H1 (cell line): ENCODE data around the gene DMC1. TPM values are rescaled to one million over a fixed set of nuclear protein-coding genes. Genes with fewer than 3 reads are reported as not detected.

Experiments used
- CTCF ChIA-PET: fragments of 300-600 bp; sonication (Branson Sonifier 250); formaldehyde crosslinking; loops from one replicate; lab custom pipeline; 2021; ENCODE audit not compliant: partially characterized antibody; lab: Charles Lee
- POLR2A ChIA-PET: fragments of 300-600 bp; sonication (Branson Sonifier 250); formaldehyde crosslinking; loops from one replicate; lab custom pipeline; 2021; ENCODE audit warnings: inconsistent platforms; ENCODE audit not compliant: partially characterized antibody; lab: Charles Lee
- DNase-seq, 2 experiments: peaks; one replicate each; pipeline versions ENCODE4 v3.0.0 to v3.0.0-alpha.2; 2010 to 2022; ENCODE audit warnings: low spot score in 2 of 2, low read depth in 1 of 2, mixed read lengths in 1 of 2
- FAIRE-seq: peaks from 2 replicates; lab custom pipeline; 2011; peaks lifted over from hg19 to GRCh38; lab: Jason Lieb, UNC
- H2AFZ ChIP-seq: 2 replicates; pipeline ENCODE4 v1.8.1; 2012; ENCODE audit warnings: low read length, inconsistent platforms
- H2AK5ac ChIP-seq: 2 replicates; pipeline ENCODE4 v1.6.1; 2013; ENCODE audit warnings: low read depth, low read length
- H2BK120ac ChIP-seq: replicated peaks from 2 replicates; pipeline ENCODE3; 2013; ENCODE audit warnings: low read depth, low read length, inconsistent platforms
- H2BK12ac ChIP-seq: 2 replicates; pipeline ENCODE4 v1.6.1; 2013; ENCODE audit warnings: low read depth, low read length
- H2BK15ac ChIP-seq: 2 replicates; pipeline ENCODE4 v1.6.1; 2013; ENCODE audit warnings: low read length
- H2BK20ac ChIP-seq: 2 replicates; pipeline ENCODE4 v1.6.1; 2013; ENCODE audit warnings: low read length
- H2BK5ac ChIP-seq: 2 replicates; pipeline ENCODE4 v1.6.1; 2013; ENCODE audit warnings: low read depth, low read length
- H3K14ac ChIP-seq: 2 replicates; pipeline ENCODE4 v1.6.1; 2013; ENCODE audit warnings: inconsistent platforms; ENCODE audit not compliant: insufficient read length
- H3K18ac ChIP-seq: 2 replicates; pipeline ENCODE4 v1.6.1; 2013; ENCODE audit warnings: low read length; ENCODE audit errors: extremely low read depth
- H3K23ac ChIP-seq: 2 replicates; pipeline ENCODE4 v1.6.1; 2013; ENCODE audit warnings: inconsistent platforms; ENCODE audit not compliant: insufficient read length
- H3K23me2 ChIP-seq: 2 replicates; pipeline ENCODE4 v1.6.1; 2013; ENCODE audit warnings: low read depth, low read length
- H3K27ac ChIP-seq: 2 replicates; pipeline ENCODE4 v1.6.1; 2011; ENCODE audit warnings: low read depth, low read length, inconsistent platforms
- H3K27me3 ChIP-seq, 4 experiments: replicated peaks in 1 of 4; 1 replicate in 1 of 4; 2 replicates in 3 of 4; pipeline versions ENCODE4 v1.6.1 to v1.8.1; 2011 to 2013; ENCODE audit warnings: low read length in 3 of 4, mild to moderate bottlenecking in 3 of 4, inconsistent platforms in 2 of 4, mixed read lengths in 2 of 4, moderate library complexity in 1 of 4; ENCODE audit not compliant: control insufficient read depth in 3 of 4, insufficient read depth in 3 of 4; ENCODE audit errors: extremely low read depth in 1 of 4
- H3K36me3 ChIP-seq, 4 experiments: 2 replicates each; pipeline versions ENCODE4 v1.6.1 to v1.8.1; 2011 to 2013; ENCODE audit warnings: mild to moderate bottlenecking in 4 of 4, low read length in 3 of 4, moderate library complexity in 2 of 4, control low read depth in 1 of 4, inconsistent platforms in 1 of 4; ENCODE audit not compliant: insufficient read depth in 4 of 4, control insufficient read depth in 2 of 4
- H3K4ac ChIP-seq: replicated peaks from 2 replicates; pipeline ENCODE3; 2013; ENCODE audit warnings: low read length, low read depth, mixed read lengths, inconsistent platforms; ENCODE audit not compliant: insufficient read length
- H3K4me1 ChIP-seq, 4 experiments: replicated peaks in 1 of 4; 1 replicate in 1 of 4; 2 replicates in 3 of 4; pipeline versions ENCODE4 v1.6.1 to v1.8.1; 2011 to 2013; ENCODE audit warnings: low read length in 3 of 4, inconsistent platforms in 2 of 4, mixed read lengths in 1 of 4; ENCODE audit not compliant: insufficient read depth in 4 of 4, control insufficient read depth in 3 of 4
- H3K4me2 ChIP-seq, 2 experiments: 2 replicates each; pipeline versions ENCODE4 v1.6.1 to v1.8.1; 2011 to 2013; ENCODE audit warnings: low read depth in 2 of 2, low read length in 2 of 2, control low read depth in 1 of 2, inconsistent platforms in 1 of 2, mild to moderate bottlenecking in 1 of 2; ENCODE audit not compliant: insufficient read depth in 1 of 2
- H3K4me3 ChIP-seq, 4 experiments: fragments of 200-600, 300-600 bp in 1 of 4; sonication (generic), shearing (Covaris generic), sonication (Bioruptor Twin) in 1 of 4; 2 replicates each; pipeline versions ENCODE4 v1.5.1 to v1.8.1; 2011 to 2016; ENCODE audit warnings: low read length in 4 of 4, low read depth in 3 of 4, control low read depth in 2 of 4, inconsistent platforms in 2 of 4, mild to moderate bottlenecking in 2 of 4, mixed read lengths in 1 of 4, moderate library complexity in 1 of 4; ENCODE audit not compliant: insufficient read depth in 2 of 4; ENCODE audit errors: extremely low read depth in 1 of 4
- H3K56ac ChIP-seq: replicated peaks from 2 replicates; pipeline ENCODE3; 2013; ENCODE audit warnings: low read depth, mild to moderate bottlenecking, mixed read lengths, low read length, inconsistent platforms; ENCODE audit not compliant: insufficient read length
- H3K79me1 ChIP-seq: 2 replicates; pipeline ENCODE4 v1.6.1; 2013; ENCODE audit warnings: low read depth, low read length, control low read depth
- H3K79me2 ChIP-seq, 2 experiments: 2 replicates each; pipeline versions ENCODE4 v1.6.1 to v1.8.1; 2012 to 2013; ENCODE audit warnings: low read length in 2 of 2, mild to moderate bottlenecking in 2 of 2, inconsistent platforms in 1 of 2; ENCODE audit not compliant: insufficient read depth in 2 of 2, control insufficient read depth in 1 of 2
- H3K9ac ChIP-seq, 4 experiments: replicated peaks in 1 of 4; 1 replicate in 1 of 4; 2 replicates in 3 of 4; pipeline versions ENCODE4 v1.6.1 to v1.8.1; 2011 to 2013; ENCODE audit warnings: low read depth in 3 of 4, low read length in 3 of 4, control low read depth in 2 of 4, mild to moderate bottlenecking in 2 of 4, moderate library complexity in 2 of 4, inconsistent platforms in 1 of 4; ENCODE audit errors: extremely low read depth in 1 of 4
- H3K9me3 ChIP-seq, 2 experiments: 2 replicates each; pipeline versions ENCODE4 v1.6.1 to v1.8.1; 2012 to 2013; ENCODE audit warnings: mild to moderate bottlenecking in 2 of 2, moderate library complexity in 2 of 2, control low read depth in 1 of 2, inconsistent platforms in 1 of 2, low read depth in 1 of 2, low read length in 1 of 2, mixed read lengths in 1 of 2; ENCODE audit not compliant: insufficient read depth in 2 of 2
- H4K20me1 ChIP-seq, 2 experiments: replicated peaks in 1 of 2; 2 replicates each; pipeline versions ENCODE3 to v1.8.1; 2011 to 2013; ENCODE audit warnings: inconsistent platforms in 2 of 2, low read length in 2 of 2, mild to moderate bottlenecking in 1 of 2; ENCODE audit not compliant: insufficient read depth in 2 of 2, control insufficient read depth in 1 of 2
- H4K5ac ChIP-seq: 2 replicates; pipeline ENCODE4 v1.6.1; 2013; ENCODE audit warnings: low read length, low read depth, mixed read lengths, inconsistent platforms; ENCODE audit not compliant: insufficient read length
- H4K8ac ChIP-seq: 2 replicates; pipeline ENCODE4 v1.8.0; 2013; ENCODE audit warnings: mild to moderate bottlenecking, moderate library complexity, low read length, inconsistent platforms; ENCODE audit not compliant: insufficient read depth; ENCODE audit errors: extremely low read depth
- H4K91ac ChIP-seq: replicated peaks from 2 replicates; pipeline ENCODE3; 2013; ENCODE audit warnings: low read length, mixed read lengths, inconsistent platforms; ENCODE audit not compliant: insufficient read length
- ASH2L ChIP-seq: fragments of 200-600, 300-600 bp; sonication (generic); IDR thresholded peaks from one replicate; pipeline ENCODE4 v1.7.1; 2017; ENCODE audit warnings: low read length
- BACH1 ChIP-seq: IDR thresholded peaks from 2 replicates; pipeline ENCODE4 v1.6.1; 2012; ENCODE audit warnings: low read length, improper control_type of control experiment
- CHD1 ChIP-seq: IDR thresholded peaks from 2 replicates; pipeline ENCODE4 v1.6.1; 2012; ENCODE audit warnings: low read depth, low read length, improper control_type of control experiment
- CHD2 ChIP-seq: IDR thresholded peaks from 2 replicates; pipeline ENCODE4 v1.6.1; 2012; ENCODE audit warnings: low read length, improper control_type of control experiment
- GTF2F1 ChIP-seq: IDR thresholded peaks from 2 replicates; pipeline ENCODE4 v1.6.1; 2012; ENCODE audit warnings: low read depth, low read length, improper control_type of control experiment, borderline replicate concordance
- KDM1A ChIP-seq: fragments of 200-600, 300-600 bp; sonication (generic); IDR thresholded peaks from 2 replicates; pipeline ENCODE4 v1.7.1; 2016; ENCODE audit warnings: mild to moderate bottlenecking, low read length, borderline replicate concordance
- KDM4A ChIP-seq: IDR thresholded peaks from one replicate; pipeline ENCODE4 v1.7.1; 2012; ENCODE audit warnings: low read depth, mild to moderate bottlenecking, moderate library complexity, low read length, inconsistent platforms; ENCODE audit not compliant: severe bottlenecking
- NANOG ChIP-seq: IDR thresholded peaks from 2 replicates; pipeline ENCODE4 v1.6.1; 2011; ENCODE audit warnings: low read length, low read depth, mild to moderate bottlenecking, inconsistent platforms; ENCODE audit not compliant: insufficient read depth, poor library complexity, severe bottlenecking
- RNF2 ChIP-seq: fragments of 200-900, 300-1000 bp; sonication (generic); IDR thresholded peaks from 2 replicates; pipeline ENCODE4 v1.7.1; 2016; ENCODE audit warnings: borderline replicate concordance, low read depth, mild to moderate bottlenecking, antibody characterized with exemption, low read length; ENCODE audit not compliant: poor library complexity, severe bottlenecking; ENCODE audit errors: missing control alignments
- SAP30 ChIP-seq: fragments of 300-600 bp; sonication (generic); IDR thresholded peaks from 2 replicates; pipeline ENCODE4 v1.7.1; 2012; ENCODE audit warnings: low read length, moderate library complexity, mild to moderate bottlenecking, inconsistent platforms; ENCODE audit not compliant: insufficient read depth, insufficient replicate concordance
- ZNF274 ChIP-seq: IDR thresholded peaks from 2 replicates; pipeline ENCODE4 v1.7.0; 2012; ENCODE audit warnings: low read length, borderline replicate concordance; ENCODE audit errors: extremely low read depth
- WGBS, 2 experiments: shearing (Covaris generic) in 1 of 2; methylation state at CpG; one replicate each; pipeline versions ENCODE4 v1.1.6 to v1.1.7; 2013 to 2015; ENCODE audit warnings: low lambda C conversion rate in 2 of 2, mixed read lengths in 2 of 2, inconsistent platforms in 1 of 2, low coverage in 1 of 2, missing lambda C conversion rate in 1 of 2; ENCODE audit not compliant: insufficient replicate concordance in 2 of 2, insufficient coverage in 1 of 2, insufficient read length in 1 of 2; ENCODE audit errors: extremely low coverage in 1 of 2, missing lambda C conversion rate in 1 of 2; 5-methylcytosine and 5-hydroxymethylcytosine counted together
- polyA plus RNA-seq, 7 experiments: library from polyadenylated mRNA; depleted of rRNA in 3 of 7; stranded (reverse) in 5 of 7; unstranded in 2 of 7; fragments of >200 nt in 5 of 7; fragments of 200-250 nt in 2 of 7; gene quantifications; 1 replicate in 5 of 7; 2 replicates in 1 of 7; 4 replicates in 1 of 7; pipeline versions ENCODE4 v1.2.1 to v1.2.3, GENCODE V29; 2011 to 2013; ENCODE audit warnings: missing spikeins in 2 of 7, mixed read lengths in 2 of 7
- total RNA-seq: library from RNA; stranded (reverse); fragmentation: NEBNext Ultra II Directional; extraction: Animal tissue kit (Norgen Biotek cat#: 25700); gene quantifications from 2 replicates; pipeline ENCODE4 v1.2.1, GENCODE V29; 2021

The DMC1 gene
- total and polyA plus RNA-seq, 2 of the 8 experiments (the other 6 are each of a cell fraction or from before 2014, with no cell fraction given) = 3.8 to 7.2 TPM

DNA sequence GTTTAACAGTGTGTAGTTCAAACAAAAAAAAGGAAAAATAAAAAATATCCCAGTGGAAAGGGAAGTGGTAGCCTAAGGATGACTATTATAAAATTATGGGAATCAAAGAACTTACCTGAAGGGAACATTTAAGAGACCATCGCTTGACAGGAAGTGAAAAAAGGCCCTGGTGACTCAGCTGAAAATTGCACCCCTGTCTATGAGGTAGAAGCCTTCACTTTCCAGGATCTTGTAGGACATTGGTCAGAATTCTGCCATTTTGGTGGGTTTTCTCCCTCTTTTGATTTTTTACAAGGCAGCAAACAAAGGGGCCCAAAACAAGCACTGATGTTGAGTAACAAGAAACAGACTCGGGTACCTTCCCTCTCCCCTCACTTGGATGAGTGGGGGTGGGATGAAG is 79.5 kb downstream of the DMC1 start:
- Histone ChIP-seq H2BK20ac (no peak overlapping the region), H3K9me3 (no peaks in the 10 kb centered on the region), H3K4me3 (no peak overlapping the region), H3K4ac (no peak overlapping the region), H2AK5ac (no peak overlapping the region), H4K20me1 (peaks cover 9 to 11% of the 10 kb centered on the region in 2 experiments), H3K14ac (no peak overlapping the region), H3K18ac (no peak overlapping the region), H2BK120ac (no peak overlapping the region), H4K5ac (no peak overlapping the region), H2BK12ac (no peak overlapping the region), H2AFZ (no peak overlapping the region), H3K27me3 (no peaks in the 10 kb centered on the region), H3K4me1 (peaks cover 0 to 6% (median 4%) of the 10 kb centered on the region in 4 experiments; a peak in 3 of 7 replicates), H2BK15ac (no peak overlapping the region), H3K4me2 (no peak overlapping the region), H2BK5ac (no peak overlapping the region), H3K9ac (no peak overlapping the region)
- POLR2A ChIA-PET = interaction anchor here (0.7 to 40.8 kb wide), 15 partner anchors 1 to 415 kb away, joined by 3 to 1102 read pairs (median 5); partner anchors contain the start of genes DMC1 and KDELR3
- no peak for FAIRE-seq
- 73% methylated on average over 2 of the region's 2 CpGs; no CpG with 5 or more reads in 1 of the 2 experiments for WGBS, 2 experiments
- no peak for DNase-seq
- no peak for TF ChIP-seq KDM1A
- TF ChIP-seq CHD1 = no peak
- no peak for TF ChIP-seq BACH1
- TF ChIP-seq RNF2 = no peak
- no peak for TF ChIP-seq NANOG
- no peak for TF ChIP-seq ASH2L
- TF ChIP-seq CHD2 = no peak
- TF ChIP-seq GTF2F1 = no peak
- no peak for TF ChIP-seq ZNF274
- no peak for TF ChIP-seq KDM4A
- no peak for TF ChIP-seq SAP30
- TF ChIP-seq, all 59 proteins: peak for 0
- Histone ChIP-seq H3K56ac (no peak overlapping the region), H3K23ac (no peak overlapping the region), H3K23me2 (no peaks in the 10 kb centered on the region), H3K36me3 (peaks cover 63 to 100% (median 90%) of the 10 kb centered on the region in 4 experiments), H3K79me2 (peaks cover 0 to 11% of the 10 kb centered on the region in 2 experiments; a peak in 2 of 4 replicates), H3K27ac (no peak overlapping the region; the same call in 1 of the 2 replicates), H3K79me1 (no peaks in the 10 kb centered on the region; the same call in 1 of the 2 replicates), H4K91ac (no peak overlapping the region), H4K8ac (no peak overlapping the region)
- CTCF ChIA-PET = interaction anchor here (1.1 to 1.6 kb wide), 6 partner anchors 9 to 195 kb away, joined by 3 to 4 read pairs (median 3); no protein-coding TSS in a partner anchor
